ENCODE measurements around the gene PLAC8.
"Not testable (repeated sequence)": the region's sequence is repeated elsewhere in the genome, so short reads cannot be mapped to it uniquely, and the experiment has no call there.

Gene PLAC8

GRCh38 chr4:83114576-83114975 lies at the start of gene PLAC8:
Gene PLAC8 (minus strand): TSS chr4:83114729. CDS start chr4:83107921, 6,808 bp downstream.
- DNase-seq = no peak
- in situ Hi-C loops (cut with HindIII; ENCODE audit: low pct_ligation_motif_present, low pct_unique_long_range_greater_than_20kb, low sequenced_read_pairs) = no loop called here

DNA sequence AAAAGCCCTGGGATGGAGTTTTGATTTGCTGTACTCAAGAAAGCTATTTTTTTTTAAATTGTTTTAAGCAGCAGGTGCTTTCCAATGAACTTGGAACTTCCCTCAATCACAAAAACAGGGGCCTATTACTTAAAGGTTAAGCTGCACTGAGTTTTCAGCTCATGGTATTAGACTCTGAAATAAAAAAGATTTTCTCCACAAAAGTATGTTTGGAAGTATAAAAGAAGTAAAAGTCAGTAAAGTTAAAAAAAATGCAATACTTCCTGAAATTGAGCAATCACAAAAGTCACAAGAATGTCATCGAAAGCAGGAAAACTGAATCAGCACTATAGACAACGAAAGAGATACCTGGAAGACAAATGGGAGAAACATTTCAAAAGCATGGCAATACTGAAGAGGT lies 38.9 kb upstream of the PLAC8 start:
- in situ Hi-C loops (cut with HindIII; ENCODE audit: low pct_ligation_motif_present, low pct_unique_long_range_greater_than_20kb, low sequenced_read_pairs) = no loop called here
- no peak for DNase-seq

DNA sequence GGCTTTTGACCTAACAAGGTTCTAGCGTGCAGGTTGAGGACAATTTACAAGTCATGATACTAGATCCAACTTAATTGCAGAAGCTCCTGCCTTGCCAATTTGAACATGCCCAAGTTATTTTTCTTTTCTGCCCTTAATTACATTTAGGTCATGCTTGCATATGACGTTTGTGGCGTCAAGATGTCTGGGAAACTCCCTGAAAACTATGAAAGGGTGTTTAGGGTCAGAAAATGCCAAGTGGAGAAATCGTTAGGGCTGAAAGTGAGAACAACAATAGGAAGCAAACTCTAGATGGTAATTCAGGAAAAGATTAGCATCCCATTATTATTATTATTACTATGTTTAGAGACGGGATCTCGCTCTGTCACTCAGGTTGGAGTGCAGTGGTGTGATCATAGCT lies 38.2 kb upstream of the PLAC8 start:
- DNase-seq = no peak
- in situ Hi-C loops (cut with HindIII; ENCODE audit: low pct_ligation_motif_present, low pct_unique_long_range_greater_than_20kb, low sequenced_read_pairs) = no loop called here

GRCh38 chr4:83151651-83152050 lies 37.1 kb upstream of the PLAC8 start:
- DNase-seq = no peak
- in situ Hi-C loops (cut with HindIII; ENCODE audit: low pct_ligation_motif_present, low pct_unique_long_range_greater_than_20kb, low sequenced_read_pairs) = no loop called here

DNA sequence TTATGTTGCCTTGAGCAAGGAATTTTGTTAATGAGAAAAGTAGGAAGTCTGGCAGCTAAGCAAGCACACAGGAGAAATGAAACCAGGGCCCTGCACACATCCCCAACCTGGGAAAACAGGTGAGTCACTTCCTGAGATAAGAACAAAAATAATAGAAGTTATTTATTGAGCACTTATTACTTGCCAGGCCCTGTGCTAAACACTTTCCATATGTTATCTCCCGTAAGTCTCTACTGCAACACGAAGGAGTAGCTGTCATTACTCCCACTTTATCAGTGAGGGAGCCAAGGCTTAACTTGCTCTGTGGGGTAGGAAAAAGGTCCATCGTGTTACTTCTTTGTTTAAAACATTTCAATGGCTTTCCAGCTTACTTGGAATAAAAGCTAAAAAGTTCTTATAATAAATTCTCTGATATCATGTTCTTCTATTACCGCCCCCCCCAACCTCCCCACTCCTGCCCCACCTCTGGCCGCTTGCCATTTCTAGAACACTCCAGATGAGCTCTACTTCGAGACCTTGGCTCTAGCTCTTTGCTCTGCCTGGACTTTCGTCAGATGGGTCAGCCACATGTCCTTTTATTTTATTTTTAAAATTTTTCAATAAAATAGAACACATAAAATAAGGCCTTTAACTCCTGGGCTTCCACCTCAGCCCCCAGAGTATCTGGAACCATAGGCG lies 36.3 kb upstream of the PLAC8 start:
- no peak for DNase-seq
- in situ Hi-C loops (cut with HindIII; ENCODE audit: low pct_ligation_motif_present, low pct_unique_long_range_greater_than_20kb, low sequenced_read_pairs) = no loop called here

- DNase-seq = no peak
- in situ Hi-C loops (cut with HindIII; ENCODE audit: low pct_ligation_motif_present, low pct_unique_long_range_greater_than_20kb, low sequenced_read_pairs) = no loop called here
Measured at GRCh38 chr4:83149865-83150652, 35.5 kb upstream of the PLAC8 start.

GRCh38 chr4:83146841-83147240 lies 32.3 kb upstream of the PLAC8 start:
- in situ Hi-C loops (cut with HindIII; ENCODE audit: low pct_ligation_motif_present, low pct_unique_long_range_greater_than_20kb, low sequenced_read_pairs) = no loop called here

GRCh38 chr4:83145776-83146175 lies 31.2 kb upstream of the PLAC8 start:
- in situ Hi-C loops (cut with HindIII; ENCODE audit: low pct_ligation_motif_present, low pct_unique_long_range_greater_than_20kb, low sequenced_read_pairs); DNase-seq: not testable (repeated sequence)

More at GRCh38 chr4:83146841-83147240, 32.3 kb upstream of the PLAC8 start:
- DNase-seq = no peak

DNA sequence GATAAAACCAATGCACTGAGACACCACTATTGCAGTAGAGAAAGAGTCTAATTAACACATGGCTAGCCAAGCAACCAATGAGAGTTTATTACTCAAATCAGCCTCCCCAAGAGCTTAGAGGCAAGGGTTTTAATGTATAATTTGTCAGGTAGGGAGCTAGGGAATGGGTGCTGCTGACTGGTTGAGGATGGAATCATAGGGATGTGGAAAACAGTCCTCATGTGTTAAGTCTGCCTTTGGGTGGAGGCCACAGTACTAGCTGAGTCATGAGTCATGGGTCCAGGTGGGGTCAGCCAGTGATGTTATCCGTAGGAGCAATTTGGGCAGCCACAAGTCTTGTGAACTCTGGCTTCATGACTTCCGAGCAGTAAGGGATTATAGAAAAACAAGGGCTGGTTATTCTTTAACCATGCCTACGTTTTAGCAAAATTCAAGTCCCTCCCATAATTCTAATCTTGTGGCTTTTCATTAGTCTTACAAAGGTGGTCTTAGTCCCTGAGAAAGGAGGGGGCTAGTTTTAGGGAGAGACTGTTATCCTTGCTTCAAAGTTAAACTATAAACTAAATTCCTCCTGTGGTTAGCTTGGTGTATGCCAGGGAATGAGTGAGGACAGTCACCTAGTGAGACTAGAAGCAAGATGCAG lies 25.1 kb upstream of the PLAC8 start:
- in situ Hi-C loops (cut with HindIII; ENCODE audit: low pct_ligation_motif_present, low pct_unique_long_range_greater_than_20kb, low sequenced_read_pairs) = no loop called here
- peak; percentile 38 for DNase-seq

DNA sequence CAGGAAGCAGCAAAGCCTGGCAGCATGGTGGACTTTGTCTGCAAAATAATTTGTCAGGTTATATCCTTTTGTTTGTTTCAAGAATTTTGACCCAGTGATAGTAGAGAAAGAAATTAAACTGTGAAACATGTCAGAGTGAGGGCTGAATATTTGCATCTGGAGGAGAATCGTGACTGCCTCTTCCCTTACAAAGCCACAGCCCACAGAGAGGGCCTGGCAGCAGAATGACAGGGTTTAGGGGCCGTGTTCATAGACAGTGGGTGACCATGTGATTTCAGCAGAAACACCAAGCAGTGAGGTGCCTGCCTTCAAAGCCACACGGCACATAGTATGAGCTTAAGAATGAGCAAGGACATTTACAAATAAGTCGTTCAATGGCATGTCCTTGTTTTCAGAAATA lies 24.4 kb upstream of the PLAC8 start:
- no peak for DNase-seq
- in situ Hi-C loops (cut with HindIII; ENCODE audit: low pct_ligation_motif_present, low pct_unique_long_range_greater_than_20kb, low sequenced_read_pairs) = no loop called here

- DNase-seq = no peak
- in situ Hi-C loops (cut with HindIII; ENCODE audit: low pct_ligation_motif_present, low pct_unique_long_range_greater_than_20kb, low sequenced_read_pairs) = no loop called here
Measured at GRCh38 chr4:83132065-83132464, 17.5 kb upstream of the PLAC8 start.

GRCh38 chr4:83129264-83129663 lies 14.7 kb upstream of the PLAC8 start:
- no peak for DNase-seq
- in situ Hi-C loops (cut with HindIII; ENCODE audit: low pct_ligation_motif_present, low pct_unique_long_range_greater_than_20kb, low sequenced_read_pairs) = no loop called here

DNA sequence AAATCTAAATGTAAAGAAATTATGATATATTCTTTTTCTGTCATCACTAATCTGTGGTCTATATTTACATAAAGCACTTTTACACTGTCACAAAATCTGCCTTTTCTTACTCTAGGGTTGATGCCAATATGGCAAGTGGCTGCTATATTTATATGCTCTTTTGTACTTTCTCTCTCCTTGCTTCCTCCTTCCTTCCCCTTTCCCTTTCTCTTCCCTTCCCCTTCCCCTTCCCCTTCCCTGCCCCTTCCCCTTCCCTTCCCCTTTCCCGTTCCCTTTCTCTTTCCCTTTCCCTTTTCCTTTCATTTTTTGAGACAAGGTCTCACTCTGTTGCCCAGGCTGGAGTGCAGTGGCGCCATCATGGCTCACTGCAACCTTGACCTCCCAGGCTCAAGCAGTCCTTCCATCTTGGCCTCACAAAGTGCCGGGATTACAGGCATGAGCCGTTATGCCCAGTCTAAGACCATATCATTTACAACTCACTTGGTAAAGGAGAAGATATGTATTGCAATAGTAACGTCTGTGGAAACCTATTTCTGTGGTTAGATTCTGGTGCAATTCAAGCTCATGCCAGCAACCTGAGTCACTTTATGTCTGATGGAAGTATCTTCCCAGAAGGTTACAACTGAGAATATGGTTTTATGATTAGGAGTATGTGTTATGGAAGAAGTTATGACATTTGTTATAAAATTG lies 13.9 kb upstream of the PLAC8 start:
- DNase-seq = peak; percentile 12
- in situ Hi-C loops (cut with HindIII; ENCODE audit: low pct_ligation_motif_present, low pct_unique_long_range_greater_than_20kb, low sequenced_read_pairs) = no loop called here

- DNase-seq = no peak
- in situ Hi-C loops (cut with HindIII; ENCODE audit: low pct_ligation_motif_present, low pct_unique_long_range_greater_than_20kb, low sequenced_read_pairs) = no loop called here
Measured at GRCh38 chr4:83125738-83126141, 11.2 kb upstream of the PLAC8 start.

DNA sequence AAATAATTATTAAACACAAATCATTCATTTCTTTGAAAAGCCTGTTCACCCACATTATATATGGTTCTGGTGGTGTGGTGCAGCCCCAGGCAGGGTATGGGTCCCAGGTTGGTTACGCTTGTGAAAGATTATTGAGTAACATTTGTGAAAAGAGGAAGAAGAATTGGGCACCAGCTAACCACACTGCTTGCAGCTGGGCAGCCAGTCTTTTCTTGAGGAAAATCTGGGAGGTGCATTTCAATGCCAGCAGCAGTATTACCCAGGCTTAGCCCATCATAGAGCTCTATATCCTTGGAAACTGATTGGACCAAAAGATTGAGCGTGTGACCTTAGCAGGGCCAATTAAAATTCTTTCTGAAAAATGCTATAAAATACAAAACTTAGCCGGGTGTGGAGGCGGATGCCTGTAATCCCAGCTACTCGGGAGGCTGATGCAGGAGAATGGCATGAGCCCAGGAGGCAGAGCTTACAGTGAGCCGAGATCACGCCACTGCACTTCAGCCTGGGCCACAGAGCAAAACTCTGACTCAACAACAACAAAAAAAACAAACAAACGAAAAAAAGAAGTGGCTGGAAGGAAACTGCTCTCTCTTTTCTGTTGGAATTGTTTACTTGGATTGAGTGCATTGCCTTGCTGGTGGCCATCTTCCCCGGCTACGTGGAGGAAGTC lies 9.7 kb upstream of the PLAC8 start:
- no peak for DNase-seq
- in situ Hi-C loops (cut with HindIII; ENCODE audit: low pct_ligation_motif_present, low pct_unique_long_range_greater_than_20kb, low sequenced_read_pairs) = no loop called here

GRCh38 chr4:83121246-83121645 lies 6.7 kb upstream of the PLAC8 start:
- in situ Hi-C loops (cut with HindIII; ENCODE audit: low pct_ligation_motif_present, low pct_unique_long_range_greater_than_20kb, low sequenced_read_pairs) = no loop called here

DNA sequence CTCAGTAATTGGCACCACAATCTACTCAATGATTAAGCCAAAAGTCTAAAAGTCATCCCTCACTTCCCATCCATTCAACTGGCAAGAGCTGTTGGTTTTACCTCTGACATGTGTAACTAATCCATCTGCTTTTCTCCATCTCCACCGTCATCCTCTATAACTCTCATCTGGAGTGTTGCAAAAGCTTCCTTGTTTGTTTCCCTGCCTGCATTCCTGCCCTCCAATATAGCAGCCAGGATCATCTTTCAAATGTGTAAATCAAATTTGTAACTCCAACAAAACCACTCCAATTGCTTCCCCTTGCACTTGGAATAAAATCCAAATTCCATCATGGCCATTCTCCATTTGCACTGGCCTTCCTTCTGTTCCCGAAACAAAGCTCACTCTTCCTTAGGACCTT lies 4.3 kb upstream of the PLAC8 start:
- in situ Hi-C loops (cut with HindIII; ENCODE audit: low pct_ligation_motif_present, low pct_unique_long_range_greater_than_20kb, low sequenced_read_pairs) = no loop called here
- DNase-seq = no peak

More at GRCh38 chr4:83121246-83121645, 6.7 kb upstream of the PLAC8 start:
- DNase-seq = no peak

DNA sequence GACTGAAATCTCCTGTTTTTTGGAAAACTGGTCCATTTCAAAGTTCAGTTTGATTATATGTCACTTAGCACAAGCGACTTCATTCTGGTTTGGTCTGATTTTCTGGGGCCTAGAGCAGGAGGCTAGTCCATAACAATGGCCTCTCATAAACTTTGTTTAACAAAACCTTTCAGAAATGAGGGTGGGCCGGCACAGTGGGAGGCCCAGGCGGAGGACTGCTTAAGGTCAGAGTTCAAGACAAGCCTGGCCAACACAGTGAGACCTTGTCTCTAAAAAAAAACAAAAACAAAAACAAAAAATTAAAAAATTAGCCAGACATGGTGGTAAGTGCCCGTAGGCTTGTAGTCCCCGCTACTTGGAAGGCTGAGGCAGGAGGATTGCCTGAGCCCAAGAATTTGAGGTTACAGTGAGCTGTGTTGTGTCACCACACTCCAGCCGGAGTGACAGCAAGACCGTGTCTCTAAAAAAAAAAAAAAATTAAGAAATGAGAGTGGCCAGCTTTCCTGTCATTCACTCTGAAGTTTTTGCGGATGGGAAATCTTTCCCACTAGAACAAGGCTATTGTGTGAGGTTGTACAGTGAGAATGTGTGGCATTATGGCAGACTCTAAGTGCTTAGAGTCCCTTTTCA lies 1.2 kb upstream of the PLAC8 start:
- no peak for DNase-seq
- in situ Hi-C loops (cut with HindIII; ENCODE audit: low pct_ligation_motif_present, low pct_unique_long_range_greater_than_20kb, low sequenced_read_pairs) = no loop called here
